OCI-LY1 (cell line): ENCODE measurements around the gene BLMH.
A peak's percentile ranks its signal among the peaks of the same experiment; 100 is the strongest.

Experiments used
- H2AFZ ChIP-seq: fragments of 200-600 bp; sonication (generic), shearing (Covaris generic); 2 replicates; pipeline ENCODE4 v1.6.0; 2014; ENCODE audit warnings: antibody characterized with exemption, mild to moderate bottlenecking, low read length
- H3F3A ChIP-seq: fragments of 200-600 bp; sonication (generic), shearing (Covaris generic); 2 replicates; pipeline ENCODE4 v1.6.0; 2014; ENCODE audit warnings: mild to moderate bottlenecking, antibody characterized with exemption, low read length, moderate library complexity; ENCODE audit not compliant: insufficient read depth
- H3K27ac ChIP-seq: fragments of 200-600 bp; sonication (generic); 2 replicates; pipeline ENCODE4 v1.5.1; 2014; ENCODE audit warnings: low read length, mixed run types, mild to moderate bottlenecking, low read depth; ENCODE audit not compliant: poor library complexity, severe bottlenecking
- H3K27me3 ChIP-seq: fragments of 200-600 bp; sonication (generic); 2 replicates; pipeline ENCODE4 v1.6.0; 2014; ENCODE audit warnings: antibody characterized with exemption, mild to moderate bottlenecking, low read length, moderate library complexity; ENCODE audit not compliant: insufficient read depth
- H3K36me3 ChIP-seq: fragments of 200-600 bp; sonication (generic); 2 replicates; pipeline ENCODE4 v1.6.1; 2014; ENCODE audit warnings: mild to moderate bottlenecking, antibody characterized with exemption, low read length, moderate library complexity, mixed read lengths; ENCODE audit not compliant: insufficient read depth
- H3K4me1 ChIP-seq: fragments of 200-600 bp; sonication (generic); 2 replicates; pipeline ENCODE4 v1.5.1; 2014; ENCODE audit warnings: mild to moderate bottlenecking, low read length, moderate library complexity; ENCODE audit not compliant: insufficient read depth, severe bottlenecking
- H3K4me2 ChIP-seq: fragments of 200-600 bp; sonication (generic), shearing (Covaris generic); 2 replicates; pipeline ENCODE4 v1.6.1; 2014; ENCODE audit warnings: low read length
- H3K4me3 ChIP-seq: fragments of 200-600 bp; sonication (generic); 2 replicates; pipeline ENCODE4 v1.5.1; 2014; ENCODE audit warnings: low read length, low read depth, mild to moderate bottlenecking, mixed read lengths; ENCODE audit not compliant: poor library complexity, severe bottlenecking
- H3K79me2 ChIP-seq: fragments of 200-600 bp; shearing (Covaris generic); 2 replicates; pipeline ENCODE4 v1.6.1; 2016; ENCODE audit warnings: mixed run types, low read length, mixed read lengths; ENCODE audit not compliant: insufficient read depth
- H3K9ac ChIP-seq: fragments of 200-600 bp; sonication (generic), shearing (Covaris generic); 2 replicates; pipeline ENCODE4 v1.6.1; 2014; ENCODE audit warnings: mild to moderate bottlenecking, low read length, mixed read lengths
- H3K9me2 ChIP-seq: fragments of 200-600 bp; sonication (generic), shearing (Covaris generic); 2 replicates; pipeline ENCODE4 v1.6.1; 2014; ENCODE audit warnings: low read depth, mild to moderate bottlenecking, low read length, mixed read lengths
- H3K9me3 ChIP-seq: fragments of 200-600 bp; shearing (Covaris generic); 2 replicates; pipeline ENCODE4 v1.6.1; 2014; ENCODE audit warnings: low read length, mixed read lengths
- H4K20me1 ChIP-seq: fragments of 200-600 bp; sonication (generic), shearing (Covaris generic); 2 replicates; pipeline ENCODE4 v1.6.0; 2016; ENCODE audit warnings: mild to moderate bottlenecking, low read length; ENCODE audit not compliant: insufficient read depth
- EZH2 ChIP-seq: fragments of 200-600 bp; sonication (generic), shearing (Covaris generic); IDR thresholded peaks from 2 replicates; pipeline ENCODE4 v1.8.0; 2017; ENCODE audit warnings: borderline replicate concordance, mixed run types, mild to moderate bottlenecking, antibody characterized with exemption, low read length, moderate library complexity, mixed read lengths
- TF ChIP-seq, protein P1 (sequence below): fragments of 200-600 bp; sonication (generic), shearing (Covaris generic); IDR thresholded peaks from 2 replicates; pipeline ENCODE4 v1.5.1; 2017; ENCODE audit warnings: mild to moderate bottlenecking, antibody characterized with exemption, low read length, moderate library complexity, mixed read lengths

Gene BLMH

DNA sequence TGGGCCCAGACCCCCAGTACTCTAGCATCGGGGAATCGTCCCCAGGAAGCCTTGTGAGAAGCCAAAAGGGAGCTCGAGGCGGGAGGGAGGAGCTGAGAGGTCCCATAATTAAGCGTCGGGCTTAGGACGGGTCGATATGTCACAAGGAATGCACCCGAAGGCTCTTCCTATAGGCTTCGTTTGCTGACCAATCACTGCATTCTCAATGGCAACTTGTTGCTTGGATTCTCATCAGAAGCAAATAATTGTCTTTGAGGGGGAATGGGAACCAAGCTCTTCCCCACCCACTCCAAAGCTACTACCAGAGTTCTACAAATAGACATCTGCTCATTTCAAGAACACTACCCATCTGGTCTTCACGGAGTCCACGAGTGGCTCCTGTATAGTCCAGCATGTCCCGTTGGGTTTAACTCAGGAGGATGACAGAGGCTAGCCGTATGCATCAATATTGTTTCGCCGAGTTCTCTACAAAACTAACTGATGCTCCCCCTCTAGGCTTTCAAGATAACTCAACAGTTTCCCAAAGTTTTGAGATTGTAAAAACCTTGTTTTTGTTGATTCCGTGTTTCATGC is 628 bp upstream of the BLMH start:
- Histone ChIP-seq H3K4me3 (peak overlapping the region; percentile 75), H3K4me2 (peak overlapping the region; percentile 95), H2AFZ (peak overlapping the region; percentile 98), H3K9me2 (no peaks in the 10 kb centered on the region), H3K79me2 (peaks cover 25% of the 10 kb centered on the region), H3K9ac (peak overlapping the region; percentile 78), H3K27me3 (no peaks in the 10 kb centered on the region), H3K4me1 (peaks cover 33% of the 10 kb centered on the region), H4K20me1 (no peaks in the 10 kb centered on the region), H3K27ac (peak overlapping the region; percentile 49), H3F3A (peaks cover 12% of the 10 kb centered on the region), H3K36me3 (peaks cover 24% of the 10 kb centered on the region), H3K9me3 (peaks cover 4% of the 10 kb centered on the region; the same call in 1 of the 2 replicates)
- TF ChIP-seq EZH2, result no peak
- TF ChIP-seq, protein P1, sequence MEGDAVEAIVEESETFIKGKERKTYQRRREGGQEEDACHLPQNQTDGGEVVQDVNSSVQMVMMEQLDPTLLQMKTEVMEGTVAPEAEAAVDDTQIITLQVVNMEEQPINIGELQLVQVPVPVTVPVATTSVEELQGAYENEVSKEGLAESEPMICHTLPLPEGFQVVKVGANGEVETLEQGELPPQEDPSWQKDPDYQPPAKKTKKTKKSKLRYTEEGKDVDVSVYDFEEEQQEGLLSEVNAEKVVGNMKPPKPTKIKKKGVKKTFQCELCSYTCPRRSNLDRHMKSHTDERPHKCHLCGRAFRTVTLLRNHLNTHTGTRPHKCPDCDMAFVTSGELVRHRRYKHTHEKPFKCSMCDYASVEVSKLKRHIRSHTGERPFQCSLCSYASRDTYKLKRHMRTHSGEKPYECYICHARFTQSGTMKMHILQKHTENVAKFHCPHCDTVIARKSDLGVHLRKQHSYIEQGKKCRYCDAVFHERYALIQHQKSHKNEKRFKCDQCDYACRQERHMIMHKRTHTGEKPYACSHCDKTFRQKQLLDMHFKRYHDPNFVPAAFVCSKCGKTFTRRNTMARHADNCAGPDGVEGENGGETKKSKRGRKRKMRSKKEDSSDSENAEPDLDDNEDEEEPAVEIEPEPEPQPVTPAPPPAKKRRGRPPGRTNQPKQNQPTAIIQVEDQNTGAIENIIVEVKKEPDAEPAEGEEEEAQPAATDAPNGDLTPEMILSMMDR, result no peak

DNA sequence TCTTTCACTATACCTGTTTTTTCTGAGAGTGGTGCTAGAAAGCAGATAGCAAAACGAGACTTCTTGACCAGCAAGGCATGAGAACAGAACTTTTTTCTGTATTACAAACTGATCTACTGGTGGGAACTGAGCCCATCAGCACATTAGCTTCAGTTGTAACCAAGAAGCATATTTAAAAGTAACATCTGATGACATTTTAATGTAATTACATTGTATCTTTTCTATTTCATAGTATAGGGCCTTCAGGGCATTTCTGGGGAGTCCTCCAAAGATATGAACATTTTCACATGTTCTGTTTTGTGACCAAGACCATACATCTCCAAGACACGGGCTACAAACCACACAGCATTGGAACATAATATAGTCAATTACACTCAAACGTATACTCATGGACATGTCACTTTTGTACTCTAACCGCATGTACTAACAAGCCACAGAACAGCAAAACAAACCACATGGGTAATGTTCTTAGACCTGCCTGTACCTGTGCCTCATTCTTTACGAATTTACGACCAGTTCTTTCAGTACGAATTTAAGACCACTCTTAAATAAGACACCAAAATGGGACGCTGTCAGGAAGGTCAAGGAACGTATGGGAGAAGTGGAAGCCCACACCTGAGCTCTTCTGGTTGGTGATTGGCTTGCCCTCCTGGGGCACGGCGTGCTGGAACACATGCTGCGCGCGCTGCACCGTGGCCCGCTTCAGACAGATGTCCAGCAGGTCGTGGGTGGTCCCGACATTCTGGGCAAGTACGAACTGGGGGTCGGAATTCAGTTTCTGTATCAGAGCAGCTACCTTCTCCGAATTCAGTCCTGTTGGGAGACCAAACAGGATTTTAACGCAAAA is 825 bp downstream of the BLMH start:
- Histone ChIP-seq H3K4me1 (peaks cover 33% of the 10 kb centered on the region), H3F3A (peaks cover 12% of the 10 kb centered on the region), H3K36me3 (peaks cover 38% of the 10 kb centered on the region), H3K27ac (peak overlapping the region; percentile 19), H3K4me3 (peak overlapping the region; percentile 75), H4K20me1 (no peaks in the 10 kb centered on the region), H3K9me3 (no peaks in the 10 kb centered on the region), H3K9me2 (no peaks in the 10 kb centered on the region), H3K27me3 (no peaks in the 10 kb centered on the region), H3K79me2 (peaks cover 25% of the 10 kb centered on the region), H3K9ac (peak overlapping the region; percentile 78), H2AFZ (no peak overlapping the region), H3K4me2 (peak overlapping the region; percentile 95)
- TF ChIP-seq EZH2, result no peak
- TF ChIP-seq, protein P1, result no peak

GRCh38 chr17:30290077-30290476 is 1.7 kb downstream of the BLMH start:
- Histone ChIP-seq H3K9me2 (no peaks in the 10 kb centered on the region), H3K27me3 (no peaks in the 10 kb centered on the region), H3K36me3 (peaks cover 47% of the 10 kb centered on the region), H3K9me3 (no peaks in the 10 kb centered on the region), H2AFZ (no peak overlapping the region), H3K79me2 (peaks cover 25% of the 10 kb centered on the region), H3K4me3 (peak overlapping the region; percentile 75), H3K9ac (peak overlapping the region; percentile 78), H3K4me1 (peaks cover 33% of the 10 kb centered on the region), H3F3A (peaks cover 12% of the 10 kb centered on the region), H3K27ac (no peak overlapping the region), H4K20me1 (no peaks in the 10 kb centered on the region), H3K4me2 (peak overlapping the region; percentile 95)
- no peak for TF ChIP-seq EZH2
- TF ChIP-seq, protein P1, result no peak
